ENCODE results near the gene KLF11. TPM values are rescaled to one million over a fixed set of nuclear protein-coding genes. Genes with fewer than 3 reads are reported as not detected.

Gene KLF11
- total RNA-seq, 3 donors from 2014 or later (not counting 1 experiment from before 2014, with no cell fraction given) = 47.3 to 85.8 (median 49.3) TPM

DNA sequence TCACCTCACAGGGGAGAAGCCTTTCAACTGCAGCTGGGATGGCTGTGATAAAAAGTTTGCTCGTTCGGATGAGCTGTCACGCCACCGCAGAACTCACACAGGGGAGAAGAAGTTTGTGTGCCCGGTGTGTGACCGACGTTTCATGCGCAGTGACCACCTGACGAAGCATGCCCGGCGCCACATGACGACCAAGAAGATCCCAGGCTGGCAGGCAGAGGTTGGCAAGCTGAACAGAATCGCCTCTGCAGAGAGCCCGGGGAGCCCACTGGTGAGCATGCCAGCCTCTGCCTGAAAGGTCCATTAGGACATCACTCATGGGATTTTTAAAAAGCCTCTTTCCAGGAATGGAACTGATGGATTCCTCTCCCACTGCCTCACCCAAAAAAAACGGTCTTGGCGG, 8.9 kb downstream of the KLF11 start:
- WGBS (ENCODE audit: insufficient coverage) = 97% methylated on average over 14 of the region's 16 CpGs
- Mint-ChIP-seq H3K27ac (no peak overlapping the region), H3K4me3 (no peak overlapping the region), H3K4me1 (peaks cover 0 to 16% of the 10 kb centered on the region in 2 donors), H3K27me3 (ENCODE audit: low read depth in 2 of 2) (no peaks in the 10 kb centered on the region), H3K9me3 (no peaks in the 10 kb centered on the region), H3K36me3 (peaks cover 6% of the 10 kb centered on the region)
- intact Hi-C loops (cut with micrococcal nuclease) = no loop called here
- ATAC-seq (no peak), DNase-seq (no peak)
- TF ChIP-seq, protein P1, sequence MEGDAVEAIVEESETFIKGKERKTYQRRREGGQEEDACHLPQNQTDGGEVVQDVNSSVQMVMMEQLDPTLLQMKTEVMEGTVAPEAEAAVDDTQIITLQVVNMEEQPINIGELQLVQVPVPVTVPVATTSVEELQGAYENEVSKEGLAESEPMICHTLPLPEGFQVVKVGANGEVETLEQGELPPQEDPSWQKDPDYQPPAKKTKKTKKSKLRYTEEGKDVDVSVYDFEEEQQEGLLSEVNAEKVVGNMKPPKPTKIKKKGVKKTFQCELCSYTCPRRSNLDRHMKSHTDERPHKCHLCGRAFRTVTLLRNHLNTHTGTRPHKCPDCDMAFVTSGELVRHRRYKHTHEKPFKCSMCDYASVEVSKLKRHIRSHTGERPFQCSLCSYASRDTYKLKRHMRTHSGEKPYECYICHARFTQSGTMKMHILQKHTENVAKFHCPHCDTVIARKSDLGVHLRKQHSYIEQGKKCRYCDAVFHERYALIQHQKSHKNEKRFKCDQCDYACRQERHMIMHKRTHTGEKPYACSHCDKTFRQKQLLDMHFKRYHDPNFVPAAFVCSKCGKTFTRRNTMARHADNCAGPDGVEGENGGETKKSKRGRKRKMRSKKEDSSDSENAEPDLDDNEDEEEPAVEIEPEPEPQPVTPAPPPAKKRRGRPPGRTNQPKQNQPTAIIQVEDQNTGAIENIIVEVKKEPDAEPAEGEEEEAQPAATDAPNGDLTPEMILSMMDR (IDR thresholded peaks at IDR 0.05) = no peak
- Histone ChIP-seq H3K4me1 (ENCODE audit: control insufficient read depth, insufficient read depth, low read length) (peaks cover 8% of the 10 kb centered on the region), H3K27me3 (ENCODE audit: control insufficient read depth, insufficient read depth, low read length) (no peaks in the 10 kb centered on the region), H3K9me3 (ENCODE audit: control insufficient read depth, insufficient read depth, low read length) (no peaks in the 10 kb centered on the region), H3K36me3 (ENCODE audit: control insufficient read depth, insufficient read depth, low read length) (peaks cover 59% of the 10 kb centered on the region), H3K4me3 (ENCODE audit: low read length) (no peak overlapping the region), H3K27ac (ENCODE audit: low read length) (no peak overlapping the region)

DNA sequence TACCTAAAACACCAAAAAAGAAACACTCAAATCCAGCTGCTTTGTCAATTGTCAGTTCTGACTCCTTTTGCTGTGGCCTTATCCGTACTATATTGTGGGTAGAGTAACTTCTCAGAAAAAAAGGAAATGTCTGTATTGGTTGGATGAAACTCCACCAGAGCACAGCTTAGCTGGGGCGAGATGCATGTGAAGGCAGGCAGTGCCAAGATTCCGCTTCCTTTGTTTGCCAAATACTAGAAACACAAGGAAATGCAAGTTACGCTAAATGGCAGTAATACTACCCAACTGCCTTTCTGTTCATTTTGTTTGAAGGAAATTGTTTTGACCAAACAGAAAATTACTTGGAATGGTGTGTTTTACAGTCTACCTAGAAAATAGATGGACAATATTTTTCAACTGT, 10.0 kb downstream of the KLF11 start:
- H3K4me1 Mint-ChIP-seq = peaks cover 0 to 14% of the 10 kb centered on the region in 2 donors
- Histone ChIP-seq H3K9me3 (ENCODE audit: control insufficient read depth, insufficient read depth, low read length) (no peaks in the 10 kb centered on the region), H3K4me3 (ENCODE audit: low read length) (no peak overlapping the region), H3K27me3 (ENCODE audit: control insufficient read depth, insufficient read depth, low read length) (no peaks in the 10 kb centered on the region), H3K27ac (ENCODE audit: low read length) (no peak overlapping the region), H3K4me1 (ENCODE audit: control insufficient read depth, insufficient read depth, low read length) (peaks cover 7% of the 10 kb centered on the region), H3K36me3 (ENCODE audit: control insufficient read depth, insufficient read depth, low read length) (peaks cover 48% of the 10 kb centered on the region)
- 95% methylated on average over 3 of the region's 4 CpGs for WGBS (ENCODE audit: insufficient coverage)
- DNase-seq = no peak
- H3K27ac Mint-ChIP-seq = no peak overlapping the region
- intact Hi-C loops (cut with micrococcal nuclease) = no loop called here
- no peaks in the 10 kb centered on the region for H3K9me3 Mint-ChIP-seq
- no peaks in the 10 kb centered on the region for H3K27me3 Mint-ChIP-seq (ENCODE audit: low read depth in 2 of 2)
- TF ChIP-seq, protein P1 (IDR thresholded peaks at IDR 0.05) = no peak
- H3K4me3 Mint-ChIP-seq = no peak overlapping the region
- peaks cover 6% of the 10 kb centered on the region for H3K36me3 Mint-ChIP-seq
- ATAC-seq = no peak

DNA sequence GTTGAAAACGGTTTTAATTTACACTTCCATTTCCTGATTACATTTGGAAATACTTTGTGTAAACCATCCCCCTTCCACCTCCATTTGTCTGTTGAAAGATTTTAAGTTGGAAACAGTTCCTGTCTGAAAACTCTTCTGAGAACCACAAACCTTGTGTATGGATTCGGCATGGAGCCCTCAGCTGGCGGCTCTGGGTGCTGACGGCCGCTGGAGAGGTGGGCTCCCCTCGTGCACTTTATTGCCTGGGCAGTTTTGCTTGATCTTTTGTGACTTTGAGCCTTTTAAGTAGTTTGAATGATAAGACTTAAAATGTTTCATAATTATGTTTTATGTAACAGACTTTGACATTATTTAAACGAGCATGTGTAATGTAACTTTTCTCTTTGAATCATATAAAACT, 11.1 kb downstream of the KLF11 start:
- TF ChIP-seq, protein P1 (IDR thresholded peaks at IDR 0.05) = no peak
- no peak overlapping the region for H3K4me3 ChIP-seq (ENCODE audit: low read length)
- intact Hi-C loops (cut with micrococcal nuclease) = no loop called here
- no peak for DNase-seq
- Mint-ChIP-seq H3K27ac (no peak overlapping the region), H3K4me1 (peaks cover 0 to 10% of the 10 kb centered on the region in 2 donors), H3K36me3 (peaks cover 4% of the 10 kb centered on the region), H3K27me3 (ENCODE audit: low read depth in 2 of 2) (no peaks in the 10 kb centered on the region), H3K9me3 (no peaks in the 10 kb centered on the region), H3K4me3 (no peak overlapping the region)
- no peaks in the 10 kb centered on the region for H3K27me3 ChIP-seq (ENCODE audit: control insufficient read depth, insufficient read depth, low read length)
- ATAC-seq = no peak
- WGBS (ENCODE audit: insufficient coverage) = 88% methylated on average over 5 of the region's 7 CpGs
- peaks cover 5% of the 10 kb centered on the region for H3K4me1 ChIP-seq (ENCODE audit: control insufficient read depth, insufficient read depth, low read length)
- peaks cover 40% of the 10 kb centered on the region for H3K36me3 ChIP-seq (ENCODE audit: control insufficient read depth, insufficient read depth, low read length)
- no peak overlapping the region for H3K27ac ChIP-seq (ENCODE audit: low read length)
- H3K9me3 ChIP-seq (ENCODE audit: control insufficient read depth, insufficient read depth, low read length) = no peaks in the 10 kb centered on the region

DNA sequence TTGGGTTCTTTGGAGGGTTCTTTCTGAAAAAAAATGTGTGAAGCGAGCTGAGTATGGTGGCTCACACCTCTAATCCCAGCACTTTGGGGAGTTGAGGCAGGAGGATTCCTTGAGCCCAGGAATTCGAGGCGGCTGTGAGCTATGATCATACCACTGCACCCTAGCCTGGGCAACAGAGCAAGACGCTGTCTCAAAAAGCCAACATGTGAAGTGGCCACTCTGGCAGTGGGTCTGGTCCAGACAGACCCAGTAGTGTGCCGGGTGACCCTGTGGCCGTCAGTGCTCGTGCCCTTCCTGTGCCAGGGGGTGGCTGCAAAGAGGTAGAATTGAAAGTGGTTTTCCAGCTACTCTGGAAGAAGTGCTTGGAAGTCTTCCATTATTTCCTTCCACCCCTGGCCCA, 11.6 kb downstream of the KLF11 start:
- Mint-ChIP-seq H3K36me3 (no peaks in the 10 kb centered on the region), H3K27me3 (ENCODE audit: low read depth in 2 of 2) (no peaks in the 10 kb centered on the region), H3K27ac (no peak overlapping the region), H3K4me1 (peaks cover 0 to 7% of the 10 kb centered on the region in 2 donors), H3K9me3 (no peaks in the 10 kb centered on the region), H3K4me3 (no peak overlapping the region)
- no peak overlapping the region for H3K27ac ChIP-seq (ENCODE audit: low read length)
- intact Hi-C loops (cut with micrococcal nuclease) = no loop called here
- peaks cover 34% of the 10 kb centered on the region for H3K36me3 ChIP-seq (ENCODE audit: control insufficient read depth, insufficient read depth, low read length)
- TF ChIP-seq, protein P1 (IDR thresholded peaks at IDR 0.05) = no peak
- H3K27me3 ChIP-seq (ENCODE audit: control insufficient read depth, insufficient read depth, low read length) = no peaks in the 10 kb centered on the region
- H3K4me3 ChIP-seq (ENCODE audit: low read length) = no peak overlapping the region
- peaks cover 5% of the 10 kb centered on the region for H3K4me1 ChIP-seq (ENCODE audit: control insufficient read depth, insufficient read depth, low read length)
- no peak for ATAC-seq
- DNase-seq = no peak
- no peaks in the 10 kb centered on the region for H3K9me3 ChIP-seq (ENCODE audit: control insufficient read depth, insufficient read depth, low read length)
- WGBS (ENCODE audit: insufficient coverage) = 93% methylated on average over 7 of the region's 7 CpGs
